Stimulated activated CD4-positive, alpha-beta T cell treated with anti-CD3 and anti-CD28 coated beads, Interleukin-2, amount 100 ng/mL, for 4 hours (primary cell): Measurements from ENCODE around the gene PRR7.

Source experiments
- DNase-seq: peaks from one replicate; pipeline ENCODE4 v3.0.0-alpha.2; 2020; ENCODE audit warnings: low read depth

PRR7 gene

DNA sequence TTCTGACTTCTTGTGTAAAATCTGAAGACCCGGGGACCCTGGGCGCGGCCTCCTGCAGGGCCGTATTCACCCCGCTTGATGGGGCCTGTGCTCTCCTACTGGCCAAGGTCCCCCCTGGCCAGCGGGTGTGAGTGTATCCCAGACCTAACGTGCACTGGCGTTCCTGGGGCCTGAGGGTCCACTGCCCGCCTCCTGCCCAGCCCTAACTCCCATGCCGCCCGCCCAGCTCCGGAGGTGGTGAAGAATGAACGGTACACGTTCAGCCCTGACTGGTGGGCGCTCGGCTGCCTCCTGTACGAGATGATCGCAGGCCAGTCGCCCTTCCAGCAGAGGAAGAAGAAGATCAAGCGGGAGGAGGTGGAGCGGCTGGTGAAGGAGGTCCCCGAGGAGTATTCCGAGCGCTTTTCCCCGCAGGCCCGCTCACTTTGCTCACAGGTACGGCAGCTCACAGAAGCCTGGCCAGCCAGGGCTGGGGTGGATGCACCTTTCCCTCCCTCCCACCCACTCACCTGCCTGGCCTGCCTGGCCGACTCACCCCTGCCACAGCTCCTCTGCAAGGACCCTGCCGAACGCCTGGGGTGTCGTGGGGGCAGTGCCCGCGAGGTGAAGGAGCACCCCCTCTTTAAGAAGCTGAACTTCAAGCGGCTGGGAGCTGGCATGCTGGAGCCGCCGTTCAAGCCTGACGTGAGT is 10.6 kb upstream of the PRR7 start:
- no peak for DNase-seq

DNA sequence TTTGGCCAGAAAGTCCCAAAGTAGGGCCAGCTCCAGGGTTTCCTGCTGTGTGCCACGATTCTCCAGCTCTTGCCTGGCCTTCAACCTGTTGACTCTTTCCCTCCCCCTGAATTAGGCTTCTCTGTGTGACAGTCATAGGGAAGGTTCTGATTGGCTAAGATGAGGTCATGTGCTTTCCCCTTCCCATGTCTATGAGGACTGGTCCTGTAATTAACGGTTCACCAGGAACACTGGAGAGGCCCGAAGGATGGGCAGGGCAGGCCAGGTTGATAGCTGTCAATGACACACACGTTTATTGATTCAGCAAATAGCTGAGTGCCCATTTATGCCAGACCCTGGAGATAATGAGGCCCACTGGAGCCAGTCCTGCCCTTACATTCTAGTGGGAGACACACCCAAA is 9.0 kb upstream of the PRR7 start:
- no peak for DNase-seq

DNA sequence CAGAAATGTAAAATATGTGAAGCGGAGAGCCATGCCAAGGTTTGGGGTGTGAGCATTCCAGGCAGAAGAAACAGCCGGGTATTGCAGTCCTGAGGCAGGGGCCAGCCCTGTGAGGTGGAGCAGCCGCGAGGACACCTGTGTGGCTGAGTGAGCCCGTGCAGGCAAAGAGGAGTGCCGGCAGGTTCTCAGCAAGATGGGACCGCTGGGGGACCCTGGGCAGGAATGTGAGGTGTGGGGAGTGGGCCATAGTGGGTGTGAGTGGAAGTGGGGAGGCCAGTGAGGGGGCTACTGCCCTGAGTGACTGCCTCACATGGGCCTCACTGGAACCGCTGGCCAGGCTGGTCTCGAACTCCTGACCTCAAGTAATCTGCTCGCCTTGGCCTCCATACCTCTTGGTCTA is 8.1 kb upstream of the PRR7 start:
- DNase-seq, result no peak

DNA sequence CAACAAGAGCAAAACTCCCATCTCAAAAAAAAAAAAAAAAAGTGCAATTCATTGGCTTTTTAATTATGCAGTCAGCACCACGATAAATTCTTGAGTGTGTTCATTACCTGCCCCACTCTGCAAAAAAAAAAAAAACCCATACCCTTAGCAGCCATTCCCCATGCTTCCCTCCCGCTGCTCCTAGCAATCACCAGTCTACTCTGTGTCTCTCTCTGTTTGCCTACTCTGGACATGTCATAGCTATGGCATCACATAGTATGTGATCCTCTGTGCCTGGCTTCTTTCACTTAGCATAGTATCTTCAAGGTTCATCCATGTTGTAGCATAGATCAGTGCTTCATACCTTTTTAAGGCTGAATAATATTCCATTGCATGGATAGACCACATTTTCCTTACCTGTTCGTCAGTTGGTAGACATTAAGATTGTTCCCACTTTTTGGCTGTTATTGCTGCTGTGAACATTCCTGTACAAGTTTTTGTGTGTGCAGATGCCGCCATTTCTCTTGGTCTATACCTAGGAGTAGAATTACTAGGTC is 7.0 kb upstream of the PRR7 start:
- no peak for DNase-seq

DNA sequence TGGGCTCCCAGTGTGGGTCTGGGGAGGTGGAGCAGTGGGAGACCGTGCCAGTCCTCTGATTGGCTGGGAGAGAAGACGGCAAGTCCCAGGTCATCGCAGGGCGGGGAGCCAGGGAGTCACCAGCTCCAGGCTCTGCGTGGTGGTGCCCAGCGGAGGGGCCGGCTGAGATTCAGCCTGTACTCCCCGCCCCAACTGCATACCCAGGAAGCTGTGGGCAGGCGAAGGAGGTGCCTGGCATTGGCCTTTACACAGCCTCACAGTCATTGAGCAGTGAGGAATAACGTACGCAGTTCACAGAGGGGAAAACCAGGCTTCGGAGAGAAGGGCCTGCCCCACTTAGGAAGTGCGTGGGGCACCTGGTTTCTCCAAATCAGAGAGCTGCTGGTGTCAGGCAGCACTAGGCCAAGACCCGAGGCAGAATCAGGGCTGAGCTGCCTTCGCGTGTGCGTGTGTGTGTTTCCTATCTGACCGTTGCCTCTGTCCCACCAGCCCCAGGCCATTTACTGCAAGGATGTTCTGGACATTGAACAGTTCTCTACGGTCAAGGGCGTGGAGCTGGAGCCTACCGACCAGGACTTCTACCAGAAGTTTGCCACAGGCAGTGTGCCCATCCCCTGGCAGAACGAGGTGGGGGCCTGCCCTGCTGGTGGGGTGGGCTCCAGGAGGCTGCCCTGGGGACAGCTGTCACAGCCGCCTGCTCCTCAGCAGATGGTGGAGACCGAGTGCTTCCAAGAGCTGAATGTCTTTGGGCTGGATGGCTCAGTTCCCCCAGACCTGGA is 6.2 kb upstream of the PRR7 start:
- DNase-seq, result no peak

DNA sequence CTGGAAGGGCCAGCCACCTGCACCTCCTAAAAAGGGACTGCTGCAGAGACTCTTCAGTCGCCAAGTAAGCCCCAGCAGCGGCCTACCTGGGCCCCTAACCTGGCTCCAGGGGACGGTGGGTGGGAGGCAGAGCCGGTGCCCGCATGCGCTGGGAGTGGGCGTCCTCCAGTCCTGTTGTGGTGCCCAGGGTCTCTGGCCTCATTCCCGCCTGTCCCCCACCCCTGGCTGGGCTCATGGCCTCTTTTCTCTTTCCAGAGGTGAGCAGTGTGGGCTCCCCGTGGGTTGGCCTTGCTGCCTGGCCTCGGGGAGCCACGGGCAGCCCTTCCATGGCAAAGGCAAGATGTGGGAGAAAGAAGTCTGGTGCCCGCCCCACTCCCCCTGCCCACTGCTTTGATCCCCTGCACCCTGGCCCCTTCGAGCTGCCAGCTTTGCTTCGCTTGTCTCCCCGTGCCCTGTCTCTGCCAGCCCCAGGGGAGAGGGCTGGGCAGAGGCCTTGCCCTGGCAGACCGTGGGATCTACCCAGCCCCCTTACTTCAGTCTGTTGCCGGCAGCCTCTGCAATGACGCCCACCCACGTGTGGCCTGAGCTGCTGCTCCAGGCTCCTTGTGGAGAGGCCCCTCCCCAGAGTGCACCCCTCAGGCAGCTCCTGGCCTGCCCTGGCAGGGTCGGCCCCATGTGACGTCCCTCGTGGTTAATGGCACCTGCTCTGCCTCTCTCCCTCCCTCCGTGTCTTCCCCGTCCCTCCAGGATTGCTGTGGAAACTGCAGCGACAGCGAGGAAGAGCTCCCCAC is 5.4 kb upstream of the PRR7 start:
- no peak for DNase-seq

DNA sequence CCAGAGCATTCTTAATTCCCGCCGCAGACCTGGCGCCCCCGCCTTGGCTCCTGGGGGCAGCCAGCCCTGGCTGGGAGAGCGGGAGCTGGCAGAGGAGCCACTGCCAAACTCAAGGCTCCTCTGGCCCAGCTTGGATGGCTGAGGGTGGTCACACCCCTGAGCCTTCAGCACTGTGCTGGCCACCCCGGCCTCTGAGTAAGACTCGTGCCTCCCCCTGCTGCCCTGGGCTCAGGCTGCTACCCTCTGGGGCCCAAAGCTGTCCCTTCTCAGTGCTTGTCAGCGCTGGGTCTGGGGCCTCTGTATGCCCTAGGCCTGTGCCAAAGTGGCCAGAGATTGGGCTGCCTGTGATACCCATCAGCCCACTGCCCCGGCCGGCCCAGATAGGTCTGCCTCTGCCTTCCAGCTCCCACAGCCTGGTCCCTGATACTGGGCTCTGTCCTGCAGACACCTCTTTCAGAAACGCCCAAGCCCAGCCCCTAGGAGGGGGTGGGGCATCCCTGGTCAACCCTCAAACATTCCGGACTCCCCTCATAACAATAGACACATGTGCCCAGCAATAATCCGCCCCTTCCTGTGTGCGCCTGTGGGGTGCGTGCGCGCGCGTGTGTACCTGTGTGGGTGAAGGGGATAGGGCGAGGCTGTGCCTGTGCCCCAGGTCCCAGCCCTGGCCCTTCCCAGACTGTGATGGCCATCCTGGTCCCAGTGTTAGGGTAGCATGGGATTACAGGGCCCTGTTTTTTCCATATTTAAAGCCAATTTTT is 4.4 kb upstream of the PRR7 start:
- DNase-seq, result no peak

DNA sequence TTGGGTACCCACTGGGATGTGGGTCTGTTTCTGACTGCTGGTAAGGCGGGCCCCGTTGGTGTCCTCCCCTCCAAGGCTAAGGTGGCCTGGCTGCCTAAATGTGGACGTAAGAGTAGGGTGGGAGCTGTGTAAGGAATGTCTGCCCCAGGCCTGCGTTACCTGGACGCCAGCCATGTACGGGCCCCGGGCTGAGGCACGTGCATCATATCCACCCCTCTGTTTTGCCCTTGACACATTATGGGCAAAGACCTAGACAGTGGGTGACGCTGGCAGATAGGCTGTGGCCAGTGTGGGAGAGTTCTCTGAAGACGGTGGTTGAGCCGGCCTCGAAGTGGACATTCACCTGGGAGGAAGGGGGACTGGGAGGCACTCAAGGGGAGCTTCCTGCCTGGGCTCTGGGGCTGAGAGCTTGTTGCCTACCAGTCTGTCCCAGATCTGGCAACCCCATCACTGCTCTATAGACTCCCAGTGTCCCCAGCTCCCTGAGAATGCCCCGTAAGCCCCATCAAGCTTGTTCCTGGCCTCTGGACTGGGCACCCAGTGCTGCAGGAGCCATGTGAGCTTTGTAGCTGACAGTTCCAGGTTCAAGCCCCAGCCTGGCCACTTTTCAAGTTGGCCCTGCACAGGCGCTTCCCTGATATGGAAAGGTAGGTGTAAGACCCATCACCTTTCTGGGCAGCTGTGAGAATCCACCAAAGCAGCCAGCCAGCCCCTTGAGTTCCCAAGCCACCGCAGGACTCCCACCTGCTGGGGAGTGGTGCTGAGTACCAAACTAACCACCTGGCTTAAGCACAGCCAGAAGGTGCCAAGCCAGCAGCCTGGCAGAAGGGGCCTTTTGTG is 3.2 kb upstream of the PRR7 start:
- no peak for DNase-seq

DNA sequence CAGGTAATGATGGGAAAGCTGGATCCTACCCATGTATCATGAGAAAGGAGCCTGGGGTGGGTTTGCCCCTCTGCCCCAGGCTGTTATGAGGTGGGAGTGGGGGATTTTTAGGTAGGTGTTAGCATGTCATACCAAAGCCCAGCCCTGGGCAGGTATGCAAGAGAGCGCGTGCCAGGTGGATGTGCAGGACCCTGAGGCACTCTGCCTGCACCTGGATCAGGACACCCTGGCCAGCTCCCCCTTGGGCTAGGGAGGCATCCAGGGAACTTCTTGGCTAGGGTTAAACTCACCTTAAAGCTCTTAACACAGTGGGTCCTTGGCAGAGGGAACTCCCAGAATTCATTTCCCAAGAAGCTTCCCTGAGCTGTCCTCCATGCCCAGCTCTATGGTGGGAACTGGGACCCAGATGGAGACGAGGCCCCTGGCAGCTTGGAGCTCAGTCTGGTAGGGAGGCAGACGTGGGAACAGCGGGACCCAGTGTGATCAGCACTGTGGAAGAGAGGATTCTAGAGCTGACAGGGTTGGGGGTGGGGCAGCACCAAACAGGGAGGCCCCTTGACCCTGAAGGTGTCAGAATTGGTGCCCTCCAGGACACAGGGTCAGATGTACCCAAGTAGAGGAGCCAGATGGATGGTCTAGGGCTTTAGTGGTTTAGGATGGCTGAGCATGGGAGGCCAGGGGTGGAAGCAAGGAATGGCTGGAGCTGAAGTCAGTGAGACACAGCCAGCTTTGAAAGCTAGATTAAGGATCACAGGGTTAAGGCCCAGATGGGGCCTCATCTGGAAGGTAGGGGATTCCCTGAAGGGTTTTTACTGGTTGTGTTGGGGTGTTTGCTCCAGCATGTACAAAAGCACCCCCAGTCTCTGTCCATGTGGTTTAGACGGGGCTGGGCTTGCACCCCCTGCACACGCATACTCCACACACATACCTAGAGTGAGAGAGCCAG is 2.2 kb upstream of the PRR7 start:
- DNase-seq, result no peak

DNA sequence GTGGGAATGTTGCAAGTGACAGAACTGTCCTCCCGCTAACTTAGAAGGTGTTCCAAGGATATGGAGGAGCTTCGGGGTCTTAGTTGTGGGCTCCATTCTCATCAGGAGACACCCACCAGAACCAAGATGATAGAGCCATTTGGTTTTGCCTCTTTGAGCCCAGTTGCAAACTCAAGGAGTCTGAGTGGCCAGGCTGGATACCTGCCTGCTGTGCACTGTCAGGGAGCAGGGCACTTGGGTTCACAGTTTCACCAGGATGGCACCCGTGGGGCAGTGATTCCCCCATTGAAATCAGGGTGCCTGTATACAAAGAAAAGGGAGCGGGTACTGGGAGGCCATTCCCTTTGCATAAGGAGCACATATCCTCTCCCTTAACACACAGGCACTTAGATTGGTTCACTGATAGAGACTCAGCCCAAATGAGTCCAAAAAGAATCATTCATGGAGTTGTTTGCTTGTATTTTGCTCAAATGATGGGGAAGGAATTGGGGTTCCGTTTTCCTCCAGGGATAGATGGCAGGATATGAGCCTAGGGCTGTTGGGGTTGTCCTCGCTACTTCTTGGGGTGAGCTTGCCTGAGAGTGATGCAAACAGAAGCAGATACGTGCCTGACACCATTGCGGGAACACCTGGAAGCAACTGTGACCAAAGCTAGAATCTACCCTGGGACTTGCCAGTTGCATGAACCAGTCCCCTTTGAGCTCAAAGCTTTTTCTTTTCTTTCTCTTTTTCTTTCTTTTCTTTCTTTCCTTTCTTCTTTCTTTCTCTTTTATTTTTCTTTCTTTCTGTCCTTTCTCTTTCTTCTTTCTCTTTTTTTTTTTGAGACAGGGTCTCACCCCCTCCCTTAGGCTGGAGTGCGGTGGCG is 1.3 kb upstream of the PRR7 start:
- DNase-seq, result no peak

DNA sequence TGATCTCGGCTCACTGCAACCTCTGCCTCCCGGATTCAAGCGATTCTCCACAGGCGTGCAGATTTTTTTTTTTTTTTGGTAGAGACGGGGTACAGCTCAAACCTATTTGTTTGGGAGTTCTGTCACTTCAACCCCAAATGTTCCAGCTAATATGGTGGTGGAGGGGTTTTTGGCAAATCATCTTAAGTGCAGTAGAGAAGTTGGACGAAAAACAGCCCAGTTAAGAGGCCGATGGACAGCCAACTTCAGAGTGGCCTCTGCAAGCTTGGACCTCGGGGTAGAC is 756 bp upstream of the PRR7 start:
- DNase-seq, result no peak

DNA sequence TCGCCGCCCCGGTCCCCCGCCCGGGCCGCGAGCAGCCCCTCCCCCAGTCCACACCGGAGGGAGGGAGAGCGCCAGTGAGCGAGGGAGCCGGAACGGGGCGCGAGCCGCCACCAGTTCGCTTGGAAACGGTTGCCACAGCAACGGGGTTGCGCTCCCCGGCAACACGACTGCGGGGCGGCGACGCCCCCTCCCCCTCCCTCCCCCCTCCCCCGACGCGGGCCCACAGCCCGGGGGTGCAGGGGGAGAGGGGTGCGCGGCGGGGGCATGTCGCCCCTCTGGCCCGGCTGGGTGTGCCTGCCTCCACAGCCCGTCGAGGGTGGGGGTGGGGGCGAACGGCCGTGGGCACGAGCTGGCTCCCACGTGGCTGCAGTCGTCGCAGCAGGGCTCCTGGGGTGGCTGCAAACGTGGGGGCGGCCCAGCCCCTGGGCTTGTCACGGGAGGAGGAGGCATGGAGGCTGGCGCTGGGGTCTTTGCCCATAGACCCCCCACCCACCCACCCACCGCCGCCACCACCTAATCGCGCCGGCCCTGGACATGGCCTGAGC is 524 bp downstream of the PRR7 start:
- DNase-seq, result peak; percentile 59

DNA sequence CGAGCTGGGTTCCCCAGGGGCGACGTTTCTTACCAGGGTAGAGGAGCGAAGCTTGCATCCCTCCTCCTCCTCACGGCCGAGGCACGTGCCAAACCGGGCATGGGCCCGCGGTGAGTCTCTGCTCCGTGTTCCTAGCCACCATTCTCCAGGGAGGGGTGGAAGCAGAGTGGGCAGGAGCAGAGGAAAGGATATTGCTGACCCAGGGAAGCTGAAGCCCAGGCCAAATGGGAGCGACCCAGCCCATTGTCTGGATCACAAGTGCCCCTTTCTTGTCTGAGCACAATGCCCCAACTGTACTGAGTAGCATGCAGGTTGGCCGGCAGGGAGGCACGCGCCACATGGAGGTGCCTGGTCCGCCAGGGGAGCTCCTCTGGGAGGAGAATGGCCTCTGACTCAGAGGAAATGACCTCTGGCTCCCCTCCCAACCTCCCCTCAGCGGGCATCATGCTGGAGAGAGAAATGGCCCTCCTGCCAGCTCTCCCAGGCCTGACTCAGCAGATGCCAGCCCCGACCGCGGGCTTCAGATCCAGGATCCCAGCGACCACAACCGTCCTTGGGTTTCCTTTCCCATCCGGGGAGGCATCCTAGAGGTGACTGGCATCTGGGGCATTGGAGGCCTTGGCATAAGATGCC is 1.1 kb downstream of the PRR7 start:
- no peak for DNase-seq

DNA sequence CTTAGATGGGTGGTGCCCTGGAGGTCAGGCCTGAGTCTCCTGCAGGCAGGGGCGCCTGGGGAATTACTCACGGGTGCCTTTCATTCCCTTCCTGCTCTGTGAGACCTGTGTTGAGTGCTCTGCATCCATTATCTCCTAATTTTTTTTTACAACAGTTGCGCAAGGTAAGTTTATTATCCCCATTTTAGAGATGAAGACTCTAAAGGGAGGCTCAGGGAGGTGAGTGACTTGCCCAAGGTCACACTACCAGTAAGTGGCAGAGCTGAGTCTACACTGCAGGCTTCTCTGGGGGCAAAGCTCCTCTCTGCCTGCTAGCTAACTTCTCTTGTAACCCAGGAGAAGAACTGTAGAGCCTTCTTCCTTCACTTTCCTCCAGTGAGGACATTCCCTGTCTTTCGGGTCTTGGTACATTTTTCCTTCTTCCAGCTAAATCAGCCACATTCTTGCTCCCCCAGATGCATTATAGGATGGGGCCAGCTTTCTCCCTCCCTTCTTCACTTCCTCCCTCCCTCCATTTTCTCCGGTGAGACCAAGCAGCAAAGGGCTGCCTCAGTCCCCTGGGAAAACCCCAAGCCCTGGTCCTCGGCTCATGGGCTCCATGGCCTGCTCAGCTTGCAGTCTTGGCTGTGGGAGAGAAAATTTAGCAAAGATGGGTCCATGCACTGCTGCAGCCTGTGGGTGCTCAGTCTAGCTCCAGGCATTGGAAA is 1.8 kb downstream of the PRR7 start:
- DNase-seq, result no peak

DNA sequence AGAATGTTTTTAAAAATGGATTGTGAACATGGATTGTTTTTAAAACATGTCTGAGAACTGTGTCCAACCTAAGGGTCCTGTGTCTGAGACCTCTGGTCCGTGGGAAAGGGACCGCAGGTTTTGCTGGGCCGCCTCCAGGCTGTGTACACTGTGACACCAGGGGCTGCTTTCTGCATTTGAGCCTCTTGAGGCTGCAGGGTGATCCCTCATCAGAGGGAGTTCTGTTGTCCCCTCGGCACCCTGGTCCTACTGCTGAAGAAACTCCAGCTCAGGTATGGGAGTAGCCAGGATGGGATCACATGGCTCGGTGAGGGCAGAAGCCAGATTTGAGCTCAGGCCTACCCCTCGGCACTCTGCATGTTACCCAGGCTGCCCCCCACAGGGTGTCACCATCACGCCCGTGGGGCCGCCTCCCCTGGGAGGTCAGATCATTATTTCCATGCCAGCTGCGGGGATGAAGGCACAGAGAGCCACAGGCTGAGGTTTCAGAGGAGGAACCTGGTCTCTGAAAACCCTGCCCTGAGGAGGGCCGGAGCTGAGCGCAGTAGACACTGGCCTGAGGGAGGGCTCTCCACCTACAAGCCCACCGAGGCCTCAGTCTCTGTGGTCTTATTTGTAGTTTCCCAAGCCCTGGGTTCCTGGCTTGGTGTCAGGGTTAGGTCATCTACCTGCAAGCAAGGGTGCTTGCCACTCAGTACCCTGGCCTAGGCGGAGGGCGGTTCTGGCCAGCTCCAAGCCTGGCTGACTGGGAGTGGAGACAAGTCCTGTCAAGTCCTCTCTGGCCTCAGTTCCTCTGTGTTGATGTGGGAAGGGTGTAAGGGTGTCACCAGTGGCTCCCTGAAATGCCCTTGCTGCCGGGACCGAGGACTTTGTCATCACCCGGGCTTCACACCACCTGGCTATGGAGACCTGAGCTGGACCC is 2.8 kb downstream of the PRR7 start:
- no peak for DNase-seq

DNA sequence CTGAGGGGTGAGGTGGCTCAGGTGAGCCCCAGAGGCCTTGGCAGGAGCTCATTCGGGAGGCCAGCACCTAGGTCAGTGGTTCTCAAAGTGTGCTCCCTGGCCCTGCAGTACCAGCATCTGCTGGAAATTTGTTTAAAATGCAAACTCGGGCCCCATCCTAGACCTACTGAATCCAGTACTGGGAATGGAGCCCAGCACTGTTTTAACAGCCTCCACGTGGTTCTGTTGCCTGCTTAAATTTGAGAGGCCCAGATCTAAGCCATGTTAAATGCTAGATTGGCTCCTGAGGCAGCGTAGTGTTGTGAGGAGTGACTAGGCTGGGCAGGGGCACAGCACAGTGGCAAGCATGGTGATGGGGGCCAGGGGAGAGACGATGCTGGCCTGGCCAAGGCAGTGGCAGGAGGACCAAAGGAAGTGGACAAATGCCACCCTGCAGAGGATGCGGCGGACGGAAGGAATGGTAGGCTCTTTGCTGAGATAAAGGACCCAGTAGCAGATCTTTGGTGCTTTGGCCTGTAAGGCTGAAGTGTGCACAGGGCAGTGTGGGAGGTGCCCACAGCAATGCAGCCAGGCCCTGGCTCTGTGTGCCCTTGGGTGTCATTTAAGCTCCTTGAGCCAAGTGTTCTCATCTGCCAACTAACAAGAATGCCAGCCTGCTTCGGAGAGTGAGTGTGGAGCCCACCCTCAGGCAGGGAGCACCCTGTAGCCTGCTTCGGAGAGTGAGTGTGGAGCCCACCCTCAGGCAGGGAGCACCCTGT is 4.2 kb downstream of the PRR7 start:
- no peak for DNase-seq
